ENCODE measurements around the gene CEP43. TPM values are rescaled to one million over a fixed set of nuclear protein-coding genes. Genes with fewer than 3 reads are reported as not detected.
A peak's percentile ranks its signal among the peaks of the same experiment; 100 is the strongest.

Gene CEP43
- total RNA-seq, 1 experiment from 2014 or later = 25.1 TPM

GRCh38 chr6:166988674-166989201, 10.5 kb upstream of the CEP43 start:
- POLR2A ChIA-PET = interaction anchor here (1.3 kb wide), 1 partner anchor 11 kb away, joined by 3 read pairs; the partner anchor contains the start of gene CEP43
- CTCF ChIA-PET = interaction anchor here (0.6 to 3.1 kb wide), 22 partner anchors 8 to 281 kb away, joined by 3 to 44 read pairs (median 6); partner anchors contain the start of genes CEP43 and RNASET2
- peak overlapping the region; percentile 5; the same call in 1 of the 2 replicates for H3K27ac Mint-ChIP-seq

More at GRCh38 chr6:166988674-166989201, 10.5 kb upstream of the CEP43 start:
- Mint-ChIP-seq H3K36me3 (peaks cover 39% of the 10 kb centered on the region), H3K9me3 (peaks cover 4% of the 10 kb centered on the region), H3K27me3 (ENCODE audit: low read depth) (no peaks in the 10 kb centered on the region), H3K4me1 (peaks cover 37% of the 10 kb centered on the region), H3K4me3 (no peak overlapping the region; the same call in 1 of the 2 replicates)
- TF ChIP-seq ZNF281 (CRISPR knock-in tag; IDR thresholded peaks at IDR 0.05) (no peak), FOXJ3 (CRISPR knock-in tag; IDR thresholded peaks at IDR 0.05; ENCODE audit: borderline replicate concordance) (no peak), GABPB1 (CRISPR knock-in tag; IDR thresholded peaks at IDR 0.05) (no peak), ZBTB21 (CRISPR knock-in tag; IDR thresholded peaks at IDR 0.05; ENCODE audit: borderline replicate concordance) (peak; percentile 12; the same call in 1 of the 2 replicates), ATF6 (CRISPR knock-in tag; IDR thresholded peaks at IDR 0.05) (no peak), RELA (CRISPR knock-in tag; IDR thresholded peaks at IDR 0.05; ENCODE audit: borderline replicate concordance) (no peak), MXD4 (CRISPR knock-in tag; IDR thresholded peaks at IDR 0.05; ENCODE audit: borderline replicate concordance) (no peak), ESRRA (CRISPR knock-in tag; IDR thresholded peaks at IDR 0.05; ENCODE audit: borderline replicate concordance) (no peak), PRDM15 (CRISPR knock-in tag; IDR thresholded peaks at IDR 0.05) (peak; percentile 71), ZNF317 (CRISPR knock-in tag; IDR thresholded peaks at IDR 0.05; ENCODE audit: borderline replicate concordance, low read depth) (no peak), TP53 (CRISPR knock-in tag; IDR thresholded peaks at IDR 0.05) (no peak), SOX15 (CRISPR knock-in tag; IDR thresholded peaks at IDR 0.05) (no peak), ETV6 (CRISPR knock-in tag; IDR thresholded peaks at IDR 0.05) (0 out of 2 replicates have a peak, but pooled peaks have one; percentile 61)
- DNase-seq (ENCODE audit: low spot score) = no peak
- peak; percentile 91 for ATAC-seq
